Esophagus squamous epithelium (tissue), 5 donors: ENCODE data around the gene SCNN1G. TPM values are rescaled to one million over a fixed set of nuclear protein-coding genes. Genes with fewer than 3 reads are reported as not detected.

ENCODE experiments used
- DNase-seq: peaks from one replicate; lab custom pipeline; 2025; lab: John Stamatoyannopoulos, UW
- H3K27ac ChIP-seq, 4 donors: fragments of 200-600 bp; sonication (generic); one replicate each; pipeline ENCODE4 v1.5.1; 2016 to 2019; ENCODE audit warnings: mild to moderate bottlenecking in 1 of 4
- H3K27me3 ChIP-seq, 4 donors: fragments of 200-600 bp; sonication (generic); 1 replicate in 3 of 4; 2 replicates in 1 of 4; pipeline versions ENCODE4 v1.5.1 to v1.6.0; 2017 to 2021; ENCODE audit warnings: antibody characterized with exemption in 1 of 4
- H3K36me3 ChIP-seq, 3 donors: fragments of 200-600 bp; sonication (generic); one replicate each; pipeline ENCODE4 v1.5.1; 2016 to 2019
- H3K4me1 ChIP-seq, 3 donors: fragments of 200-600 bp; sonication (generic); one replicate each; pipeline ENCODE4 v1.5.1; 2017 to 2019
- H3K4me3 ChIP-seq, 4 donors: fragments of 200-600 bp; sonication (generic); 1 replicate in 3 of 4; 2 replicates in 1 of 4; pipeline ENCODE4 v1.5.1; 2016 to 2019; ENCODE audit warnings: mild to moderate bottlenecking in 2 of 4, moderate library complexity in 1 of 4
- H3K9me3 ChIP-seq, 3 donors: fragments of 200-600 bp; sonication (generic); one replicate each; pipeline ENCODE4 v1.5.1; 2016 to 2019
- POLR2A ChIP-seq, 4 donors: fragments of 450-650 bp; IDR thresholded peaks; one replicate each; pipeline ENCODE4 v1.6.1; 2017; ENCODE audit warnings: antibody characterized with exemption in 4 of 4, mild to moderate bottlenecking in 4 of 4, moderate library complexity in 3 of 4
- WGBS, 2 donors: methylation state at CpG; one replicate each; pipeline ENCODE4 v1.1.5; 2018; 5-methylcytosine and 5-hydroxymethylcytosine counted together
- intact Hi-C: fragments of 100-400 bp; cut with DNase I; formaldehyde crosslinking; loops from one replicate; pipeline ENCODE4 v1.15.0; 2022
- total RNA-seq, 4 donors: library from RNA; depleted of rRNA; stranded (reverse); fragments of >200 nt; gene quantifications; one replicate each; pipeline ENCODE4 v1.1.0, GENCODE V29; 2016
- TF ChIP-seq, protein P1 (sequence below), 6 experiments: fragments of 450-650 bp in 4 of 6; fragments of 200-600 bp in 2 of 6; sonication (generic) in 2 of 6; IDR thresholded peaks; one replicate each; pipeline ENCODE4 v1.5.1; 2016 to 2019; ENCODE audit warnings: antibody characterized with exemption in 6 of 6, mild to moderate bottlenecking in 4 of 6, moderate library complexity in 4 of 6
- donor health status: DM: yes; HTN: yes; CAD: no.

The SCNN1G gene
- total RNA-seq, 4 donors from 2014 or later = 5.0 to 10.8 (median 7.0) TPM

DNA sequence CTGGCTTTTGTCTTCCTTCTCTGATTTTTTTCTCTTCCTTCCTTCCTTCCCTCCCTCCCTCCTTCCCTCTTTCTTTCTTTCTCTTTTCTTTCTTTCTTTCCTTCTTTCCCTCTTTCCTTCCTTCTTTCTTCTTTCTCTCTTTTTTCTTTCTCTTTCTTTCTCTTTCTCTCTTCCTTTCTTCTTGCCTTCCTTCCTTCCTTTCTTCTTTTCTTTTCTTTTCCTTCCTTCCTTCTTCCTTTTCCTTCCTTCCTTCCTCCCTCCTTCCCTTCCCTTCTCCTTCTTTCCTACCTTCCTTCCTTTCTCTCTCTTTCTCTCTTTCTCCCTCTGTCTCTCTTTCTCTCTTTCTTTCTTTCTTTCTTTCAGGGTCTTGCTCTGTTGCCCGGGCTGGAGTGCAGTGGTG, 54.4 kb downstream of the SCNN1G start:
- TF ChIP-seq POLR2A (IDR thresholded peaks at IDR 0.05) = no peak
- TF ChIP-seq, protein P1, sequence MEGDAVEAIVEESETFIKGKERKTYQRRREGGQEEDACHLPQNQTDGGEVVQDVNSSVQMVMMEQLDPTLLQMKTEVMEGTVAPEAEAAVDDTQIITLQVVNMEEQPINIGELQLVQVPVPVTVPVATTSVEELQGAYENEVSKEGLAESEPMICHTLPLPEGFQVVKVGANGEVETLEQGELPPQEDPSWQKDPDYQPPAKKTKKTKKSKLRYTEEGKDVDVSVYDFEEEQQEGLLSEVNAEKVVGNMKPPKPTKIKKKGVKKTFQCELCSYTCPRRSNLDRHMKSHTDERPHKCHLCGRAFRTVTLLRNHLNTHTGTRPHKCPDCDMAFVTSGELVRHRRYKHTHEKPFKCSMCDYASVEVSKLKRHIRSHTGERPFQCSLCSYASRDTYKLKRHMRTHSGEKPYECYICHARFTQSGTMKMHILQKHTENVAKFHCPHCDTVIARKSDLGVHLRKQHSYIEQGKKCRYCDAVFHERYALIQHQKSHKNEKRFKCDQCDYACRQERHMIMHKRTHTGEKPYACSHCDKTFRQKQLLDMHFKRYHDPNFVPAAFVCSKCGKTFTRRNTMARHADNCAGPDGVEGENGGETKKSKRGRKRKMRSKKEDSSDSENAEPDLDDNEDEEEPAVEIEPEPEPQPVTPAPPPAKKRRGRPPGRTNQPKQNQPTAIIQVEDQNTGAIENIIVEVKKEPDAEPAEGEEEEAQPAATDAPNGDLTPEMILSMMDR (IDR thresholded peaks at IDR 0.05) = no peak
- DNase-seq = no peak
- intact Hi-C loops = no loop called here
- H3K9me3 ChIP-seq = no peaks in the 10 kb centered on the region
- no peak overlapping the region for H3K27ac ChIP-seq
- no peaks in the 10 kb centered on the region for H3K4me1 ChIP-seq
- H3K4me3 ChIP-seq = no peak overlapping the region
- no peaks in the 10 kb centered on the region for H3K27me3 ChIP-seq
- no peaks in the 10 kb centered on the region for H3K36me3 ChIP-seq
- 89 to 93% methylated on average over 1 of the region's 1 CpG for WGBS, 2 donors

DNA sequence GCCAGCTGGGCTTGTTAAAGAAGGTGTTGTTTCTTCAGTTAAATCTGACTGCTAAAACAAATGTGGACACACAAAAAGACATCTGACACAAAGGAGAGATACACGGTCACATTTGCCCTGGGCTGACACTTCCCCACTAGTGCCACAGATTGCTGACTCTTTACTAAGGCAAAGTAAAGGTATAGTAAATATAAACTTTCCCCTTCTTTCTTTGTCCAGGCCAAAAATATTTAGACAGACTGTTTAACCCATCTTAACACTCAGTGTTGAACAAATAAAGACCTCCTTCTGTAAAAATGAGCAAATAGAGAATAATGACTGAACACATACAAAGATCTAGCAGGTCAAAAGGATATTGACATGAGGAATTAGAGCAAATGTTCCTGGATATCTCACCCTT, 58.4 kb downstream of the SCNN1G start:
- Histone ChIP-seq H3K27ac (no peak overlapping the region), H3K4me1 (no peaks in the 10 kb centered on the region), H3K9me3 (no peaks in the 10 kb centered on the region), H3K36me3 (no peaks in the 10 kb centered on the region), H3K27me3 (no peaks in the 10 kb centered on the region), H3K4me3 (no peak overlapping the region)
- intact Hi-C loops = no loop called here
- WGBS, 2 donors = 60 to 64% methylated on average over 1 of the region's 1 CpG
- TF ChIP-seq, protein P1 (IDR thresholded peaks at IDR 0.05) = no peak
- no peak for TF ChIP-seq POLR2A (IDR thresholded peaks at IDR 0.05)
- no peak for DNase-seq

DNA sequence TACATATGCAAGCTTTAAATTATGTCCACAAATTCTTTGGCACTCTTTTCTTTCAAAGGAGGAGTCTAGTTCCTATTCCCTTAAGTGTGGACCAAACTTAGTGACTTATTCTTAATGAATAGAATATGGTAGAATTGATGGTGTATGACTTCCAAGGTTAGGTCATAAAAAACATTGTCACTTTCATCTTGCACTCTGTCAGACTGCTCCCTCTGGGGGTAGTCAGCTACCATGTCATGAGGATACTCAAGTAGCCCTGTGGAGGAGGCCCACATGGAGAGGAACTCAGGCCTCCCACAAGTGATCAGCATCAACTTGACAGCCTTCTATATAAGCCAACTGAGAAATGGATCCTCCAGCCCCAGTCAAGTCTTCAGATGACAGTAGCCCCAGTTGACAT, 61.6 kb downstream of the SCNN1G start:
- no peak overlapping the region for H3K4me3 ChIP-seq
- intact Hi-C loops = no loop called here
- no peaks in the 10 kb centered on the region for H3K36me3 ChIP-seq
- H3K27me3 ChIP-seq = no peaks in the 10 kb centered on the region
- DNase-seq = no peak
- H3K9me3 ChIP-seq = no peaks in the 10 kb centered on the region
- no peak overlapping the region for H3K27ac ChIP-seq
- TF ChIP-seq POLR2A (IDR thresholded peaks at IDR 0.05) = no peak
- TF ChIP-seq, protein P1 (IDR thresholded peaks at IDR 0.05) = no peak
- peaks cover 0 to 14% (median 0%) of the 10 kb centered on the region in 3 donors for H3K4me1 ChIP-seq

DNA sequence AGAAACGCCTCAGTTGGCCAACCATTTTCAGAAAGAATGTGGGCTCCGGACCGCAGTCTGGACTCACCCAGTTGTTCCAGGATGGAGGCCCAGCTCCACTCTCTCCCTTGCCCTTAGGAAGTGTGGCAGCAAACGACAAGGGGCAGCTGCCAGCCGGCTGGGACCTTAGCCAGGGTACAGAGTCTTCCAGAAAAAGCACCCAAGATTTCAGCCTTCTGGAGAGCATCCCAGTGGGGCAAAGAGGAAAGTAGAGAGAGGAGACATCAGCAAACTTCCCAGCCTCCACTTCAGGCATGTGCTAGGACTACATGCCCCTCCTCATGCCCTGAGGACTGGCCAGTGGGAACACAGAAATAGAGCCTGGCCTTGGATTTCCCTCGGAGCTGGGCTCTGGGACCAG, 62.7 kb downstream of the SCNN1G start:
- no peak overlapping the region for H3K27ac ChIP-seq
- peaks cover 0 to 14% (median 0%) of the 10 kb centered on the region in 3 donors for H3K4me1 ChIP-seq
- no peak for DNase-seq
- no peaks in the 10 kb centered on the region for H3K9me3 ChIP-seq
- no peaks in the 10 kb centered on the region for H3K36me3 ChIP-seq
- no peaks in the 10 kb centered on the region for H3K27me3 ChIP-seq
- intact Hi-C loops = no loop called here
- no peak overlapping the region for H3K4me3 ChIP-seq
- WGBS, 2 donors = 60 to 80% methylated on average over 2 to 3 of the region's 6 CpGs
- no peak for TF ChIP-seq POLR2A (IDR thresholded peaks at IDR 0.05)
- TF ChIP-seq, protein P1 (IDR thresholded peaks at IDR 0.05) = no peak

DNA sequence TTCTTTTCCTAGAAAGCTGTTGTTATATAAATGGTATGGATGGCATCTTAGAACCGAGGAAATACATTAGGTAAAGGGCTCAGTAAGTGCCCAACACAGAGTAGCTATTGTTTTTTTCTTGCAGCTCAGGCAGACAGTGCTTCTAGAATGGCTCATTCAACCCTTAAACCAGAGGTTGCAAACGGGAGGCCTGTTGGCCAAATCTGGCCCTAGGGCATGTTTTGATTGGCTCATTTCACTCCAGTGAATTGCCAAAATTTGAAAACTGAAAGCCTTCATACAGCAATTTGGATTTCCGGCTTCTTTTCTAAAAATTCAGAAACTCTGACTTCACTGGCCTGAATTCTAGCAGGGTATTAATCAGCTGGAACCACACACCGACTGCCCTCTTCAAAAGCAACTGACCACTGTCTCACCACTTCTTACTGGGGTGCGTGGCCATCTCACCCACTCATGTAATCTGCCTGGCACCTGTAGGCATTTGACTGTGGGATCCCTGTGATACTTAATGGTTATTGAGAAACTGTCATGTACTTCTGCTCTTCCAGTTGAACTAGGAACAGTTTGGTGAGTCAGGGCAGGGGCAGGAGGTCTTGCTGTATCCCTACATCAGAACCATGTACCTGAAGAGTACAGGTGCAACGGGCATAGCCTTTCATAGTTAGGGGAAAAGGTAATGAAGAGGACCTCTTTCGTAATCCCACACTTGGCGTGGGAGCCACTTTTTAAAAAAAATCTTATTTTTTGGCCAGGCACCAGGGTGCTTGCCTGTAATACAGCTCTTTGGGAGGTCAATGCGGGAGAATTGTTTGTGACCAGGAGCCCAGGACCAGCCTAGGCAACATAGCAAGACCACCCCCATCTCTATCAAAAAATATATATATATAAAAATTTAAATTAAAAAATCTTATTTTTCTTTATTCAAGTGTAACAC, 66.0 kb downstream of the SCNN1G start:
- no peak for DNase-seq
- Histone ChIP-seq H3K9me3 (no peaks in the 10 kb centered on the region), H3K27me3 (no peaks in the 10 kb centered on the region), H3K4me1 (peaks cover 0 to 14% (median 0%) of the 10 kb centered on the region in 3 donors), H3K36me3 (no peaks in the 10 kb centered on the region), H3K4me3 (no peak overlapping the region), H3K27ac (peak overlapping the region in 2 of 4 donors; percentile 10 to 45)
- intact Hi-C loops = no loop called here
- WGBS, 2 donors = 45 to 46% methylated on average over 9 of the region's 9 CpGs
- TF ChIP-seq, protein P1 (IDR thresholded peaks at IDR 0.05) = no peak
- no peak for TF ChIP-seq POLR2A (IDR thresholded peaks at IDR 0.05)
